Thyroid gland (tissue), 4 donors: ENCODE measurements around the gene ZC3H12C.

Experiments
- POLR2A ChIP-seq, 2 donors: fragments of 450-650 bp; IDR thresholded peaks; one replicate each; pipeline ENCODE4 v1.6.1; 2017; ENCODE audit warnings: antibody characterized with exemption in 2 of 2, mild to moderate bottlenecking in 2 of 2, moderate library complexity in 1 of 2
- TF ChIP-seq, protein P1 (sequence below), 6 experiments: fragments of 200-600 bp in 3 of 6; fragments of 450-650 bp in 3 of 6; sonication (generic) in 3 of 6; IDR thresholded peaks; one replicate each; pipeline ENCODE4 v1.5.1; 2016 to 2019; ENCODE audit warnings: antibody characterized with exemption in 6 of 6, mild to moderate bottlenecking in 2 of 6, inconsistent platforms in 1 of 6, moderate library complexity in 1 of 6

DNA sequence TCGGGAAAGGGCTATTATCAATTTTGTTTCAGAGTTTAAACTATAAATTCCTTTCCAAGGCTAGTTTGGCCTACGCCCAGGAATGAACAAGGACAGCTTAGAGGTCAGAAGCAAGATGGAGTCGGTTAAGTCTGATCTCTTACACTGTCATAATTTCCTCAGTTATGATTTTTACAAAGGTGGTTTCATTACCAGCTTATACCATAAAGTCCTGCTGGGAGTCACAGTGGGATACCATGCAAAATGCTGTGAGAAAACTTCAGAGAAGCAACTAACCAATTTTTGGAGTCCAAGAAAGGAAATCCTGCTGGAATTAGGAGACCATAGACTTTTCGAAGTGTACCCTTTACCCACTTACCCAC is 17.4 kb upstream of the ZC3H12C start:
- TF ChIP-seq POLR2A (IDR thresholded peaks at IDR 0.05) = no peak
- TF ChIP-seq, protein P1, sequence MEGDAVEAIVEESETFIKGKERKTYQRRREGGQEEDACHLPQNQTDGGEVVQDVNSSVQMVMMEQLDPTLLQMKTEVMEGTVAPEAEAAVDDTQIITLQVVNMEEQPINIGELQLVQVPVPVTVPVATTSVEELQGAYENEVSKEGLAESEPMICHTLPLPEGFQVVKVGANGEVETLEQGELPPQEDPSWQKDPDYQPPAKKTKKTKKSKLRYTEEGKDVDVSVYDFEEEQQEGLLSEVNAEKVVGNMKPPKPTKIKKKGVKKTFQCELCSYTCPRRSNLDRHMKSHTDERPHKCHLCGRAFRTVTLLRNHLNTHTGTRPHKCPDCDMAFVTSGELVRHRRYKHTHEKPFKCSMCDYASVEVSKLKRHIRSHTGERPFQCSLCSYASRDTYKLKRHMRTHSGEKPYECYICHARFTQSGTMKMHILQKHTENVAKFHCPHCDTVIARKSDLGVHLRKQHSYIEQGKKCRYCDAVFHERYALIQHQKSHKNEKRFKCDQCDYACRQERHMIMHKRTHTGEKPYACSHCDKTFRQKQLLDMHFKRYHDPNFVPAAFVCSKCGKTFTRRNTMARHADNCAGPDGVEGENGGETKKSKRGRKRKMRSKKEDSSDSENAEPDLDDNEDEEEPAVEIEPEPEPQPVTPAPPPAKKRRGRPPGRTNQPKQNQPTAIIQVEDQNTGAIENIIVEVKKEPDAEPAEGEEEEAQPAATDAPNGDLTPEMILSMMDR (IDR thresholded peaks at IDR 0.05) = no peak
